Measurements from ENCODE around the gene ACTN1.

- no peak for TF ChIP-seq CTCF (IDR thresholded peaks at IDR 0.05)
- TF ChIP-seq POLR2AphosphoS5 (IDR thresholded peaks at IDR 0.05; ENCODE audit: low read depth, low read length): no peak
These were observed 27.2 kb upstream of the ACTN1 start for GRCh38 chr14:69006346-69006745.
